ENCODE data around the gene FAM227B. TPM values are rescaled to one million over a fixed set of nuclear protein-coding genes. Genes with fewer than 3 reads are reported as not detected.
"Not testable (repeated sequence)": the region's sequence is repeated elsewhere in the genome, so short reads cannot be mapped to it uniquely, and the experiment has no call there.

FAM227B gene
- total RNA-seq, 1 experiment from 2014 or later, result 3.3 TPM

GRCh38 chr15:49478982-49479381 is 141.6 kb downstream of the FAM227B start:
- POLR2A ChIA-PET (ENCODE audit: unreplicated experiment); intact Hi-C loops (cut with micrococcal nuclease; ENCODE audit: unreplicated experiment); H3K79me2 ChIP-seq (ENCODE audit: low read depth); H3K36me3 ChIP-seq (ENCODE audit: low read depth); DNase-seq; H3F3A ChIP-seq (ENCODE audit: insufficient read depth, low read depth); H3K9me2 ChIP-seq (ENCODE audit: insufficient read depth); H2AFZ ChIP-seq; H3K4me2 ChIP-seq; H4K20me1 ChIP-seq (ENCODE audit: insufficient read depth); H3K27me3 ChIP-seq (ENCODE audit: insufficient read depth, low read depth); H3K27ac ChIP-seq; H3K4me3 ChIP-seq; CTCF ChIA-PET; BruUV-seq (replicated peaks); H3K9me3 ChIP-seq (ENCODE audit: insufficient read depth, low read depth); H3K4me1 ChIP-seq (replicated peaks; ENCODE audit: insufficient read depth): not testable (repeated sequence)

- H3K9me2 ChIP-seq (ENCODE audit: insufficient read depth); BruUV-seq (replicated peaks); H3F3A ChIP-seq (ENCODE audit: insufficient read depth, low read depth); H4K20me1 ChIP-seq (ENCODE audit: insufficient read depth); H3K4me2 ChIP-seq; H3K27me3 ChIP-seq (ENCODE audit: insufficient read depth, low read depth); H3K4me1 ChIP-seq (replicated peaks; ENCODE audit: insufficient read depth); H3K9me3 ChIP-seq (ENCODE audit: insufficient read depth, low read depth); H3K4me3 ChIP-seq; DNase-seq; CTCF ChIA-PET; H2AFZ ChIP-seq; POLR2A ChIA-PET (ENCODE audit: unreplicated experiment); intact Hi-C loops (cut with micrococcal nuclease; ENCODE audit: unreplicated experiment); H3K36me3 ChIP-seq (ENCODE audit: low read depth); H3K79me2 ChIP-seq (ENCODE audit: low read depth); H3K27ac ChIP-seq: not testable (repeated sequence)
Observed at GRCh38 chr15:49478021-49478420, 142.6 kb downstream of the FAM227B start.

- no peak overlapping the region for H3K27ac ChIP-seq
- DNase-seq, result no peak
- no peak overlapping the region for H3K4me3 ChIP-seq
- no peak overlapping the region for H3K4me2 ChIP-seq
- POLR2A ChIA-PET (ENCODE audit: unreplicated experiment), result no interaction called here
- H3K9me3 ChIP-seq (ENCODE audit: insufficient read depth, low read depth), result no peaks in the 10 kb centered on the region
- no peak overlapping the region for H2AFZ ChIP-seq
- H3K4me1 ChIP-seq (replicated peaks; ENCODE audit: insufficient read depth), result no peaks in the 10 kb centered on the region
- H3K79me2 ChIP-seq (ENCODE audit: low read depth), result no peaks in the 10 kb centered on the region
- no peak for TF ChIP-seq CTCF (conservative IDR thresholded peaks at IDR 0.05)
- no peak for TF ChIP-seq EZH2 (IDR thresholded peaks at IDR 0.05; ENCODE audit: low read depth)
- intact Hi-C loops (cut with micrococcal nuclease; ENCODE audit: unreplicated experiment), result no loop called here
- CTCF ChIA-PET, result no interaction called here
- H4K20me1 ChIP-seq (ENCODE audit: insufficient read depth), result no peaks in the 10 kb centered on the region
- no peaks in the 10 kb centered on the region for H3K9me2 ChIP-seq (ENCODE audit: insufficient read depth)
- H3K27me3 ChIP-seq (ENCODE audit: insufficient read depth, low read depth), result no peaks in the 10 kb centered on the region
- H3K36me3 ChIP-seq (ENCODE audit: low read depth), result no peaks in the 10 kb centered on the region
- BruUV-seq (replicated peaks), result no TSS peak
- no peaks in the 10 kb centered on the region for H3F3A ChIP-seq (ENCODE audit: insufficient read depth, low read depth)
Observed at GRCh38 chr15:49473031-49473430, 147.6 kb downstream of the FAM227B start.

GRCh38 chr15:49472338-49472737 is 148.3 kb downstream of the FAM227B start:
- H3K27me3 ChIP-seq (ENCODE audit: insufficient read depth, low read depth), result no peaks in the 10 kb centered on the region
- TF ChIP-seq CTCF (conservative IDR thresholded peaks at IDR 0.05) (no peak), EZH2 (IDR thresholded peaks at IDR 0.05; ENCODE audit: low read depth) (no peak)
- H3K4me3 ChIP-seq, result no peak overlapping the region
- H3K4me2 ChIP-seq, result no peak overlapping the region
- DNase-seq, result no peak
- intact Hi-C loops (cut with micrococcal nuclease; ENCODE audit: unreplicated experiment), result no loop called here
- no peaks in the 10 kb centered on the region for H3K9me3 ChIP-seq (ENCODE audit: insufficient read depth, low read depth)
- CTCF ChIA-PET, result interaction anchor here (0.6 kb wide), 1 partner anchor 430 kb away, joined by 7 read pairs; no protein-coding TSS in a partner anchor
- H4K20me1 ChIP-seq (ENCODE audit: insufficient read depth), result no peaks in the 10 kb centered on the region
- H2AFZ ChIP-seq, result no peak overlapping the region
- H3K79me2 ChIP-seq (ENCODE audit: low read depth), result no peaks in the 10 kb centered on the region
- no TSS peak for BruUV-seq (replicated peaks)
- H3K27ac ChIP-seq, result no peak overlapping the region
- POLR2A ChIA-PET (ENCODE audit: unreplicated experiment), result no interaction called here
- no peaks in the 10 kb centered on the region for H3K36me3 ChIP-seq (ENCODE audit: low read depth)
- no peaks in the 10 kb centered on the region for H3F3A ChIP-seq (ENCODE audit: insufficient read depth, low read depth)
- H3K9me2 ChIP-seq (ENCODE audit: insufficient read depth), result no peaks in the 10 kb centered on the region
- H3K4me1 ChIP-seq (replicated peaks; ENCODE audit: insufficient read depth), result no peaks in the 10 kb centered on the region

All from PC-9 (cell line).